Measurements from ENCODE around the gene HCAR1.

DNA sequence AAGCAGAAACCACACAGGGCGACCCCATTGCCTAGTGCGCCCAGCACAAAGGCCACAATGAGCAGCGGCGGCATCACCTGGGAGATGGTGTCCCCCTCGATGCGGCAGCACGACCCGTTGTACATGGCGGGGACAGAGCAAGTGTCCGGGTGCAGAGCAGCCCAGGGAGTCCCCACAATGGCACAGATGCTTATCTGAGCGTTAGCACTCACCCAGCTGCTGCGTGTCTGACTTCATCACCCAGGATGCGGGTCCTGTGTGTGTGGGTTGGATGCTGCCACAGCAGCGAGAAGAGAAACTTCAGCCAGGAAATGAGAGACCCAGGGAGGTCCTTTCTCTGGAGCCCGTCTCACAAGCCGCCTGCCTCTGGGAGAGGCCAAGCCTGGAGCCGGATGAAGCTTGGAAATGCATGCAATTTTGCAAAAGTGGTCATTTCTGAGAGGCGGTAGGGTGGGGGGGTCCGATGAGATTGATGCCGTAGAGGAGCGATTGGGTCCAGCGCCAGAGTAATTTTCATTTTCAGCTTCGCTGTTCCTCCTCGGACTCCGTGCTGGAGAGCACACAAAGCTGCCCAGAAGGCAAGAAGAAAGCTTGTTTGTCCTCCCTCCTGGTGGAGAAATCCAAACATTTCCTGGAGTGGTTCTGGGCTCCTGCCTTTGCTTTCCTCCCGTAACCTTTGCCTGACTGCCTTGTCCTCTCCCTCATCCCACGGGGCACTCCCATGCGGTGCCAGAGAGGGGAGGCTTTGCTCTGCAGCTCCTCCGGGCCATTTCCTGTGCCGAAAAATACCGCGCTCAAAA, at the start of gene HCAR1:
- TF ChIP-seq, protein P1, sequence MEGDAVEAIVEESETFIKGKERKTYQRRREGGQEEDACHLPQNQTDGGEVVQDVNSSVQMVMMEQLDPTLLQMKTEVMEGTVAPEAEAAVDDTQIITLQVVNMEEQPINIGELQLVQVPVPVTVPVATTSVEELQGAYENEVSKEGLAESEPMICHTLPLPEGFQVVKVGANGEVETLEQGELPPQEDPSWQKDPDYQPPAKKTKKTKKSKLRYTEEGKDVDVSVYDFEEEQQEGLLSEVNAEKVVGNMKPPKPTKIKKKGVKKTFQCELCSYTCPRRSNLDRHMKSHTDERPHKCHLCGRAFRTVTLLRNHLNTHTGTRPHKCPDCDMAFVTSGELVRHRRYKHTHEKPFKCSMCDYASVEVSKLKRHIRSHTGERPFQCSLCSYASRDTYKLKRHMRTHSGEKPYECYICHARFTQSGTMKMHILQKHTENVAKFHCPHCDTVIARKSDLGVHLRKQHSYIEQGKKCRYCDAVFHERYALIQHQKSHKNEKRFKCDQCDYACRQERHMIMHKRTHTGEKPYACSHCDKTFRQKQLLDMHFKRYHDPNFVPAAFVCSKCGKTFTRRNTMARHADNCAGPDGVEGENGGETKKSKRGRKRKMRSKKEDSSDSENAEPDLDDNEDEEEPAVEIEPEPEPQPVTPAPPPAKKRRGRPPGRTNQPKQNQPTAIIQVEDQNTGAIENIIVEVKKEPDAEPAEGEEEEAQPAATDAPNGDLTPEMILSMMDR (IDR thresholded peaks at IDR 0.05; ENCODE audit: low read length), result no peak
- no peak for TF ChIP-seq EZH2 (IDR thresholded peaks at IDR 0.05; ENCODE audit: borderline replicate concordance, low read length)
